ENCODE data around the gene CMYA5.

CMYA5 gene

DNA sequence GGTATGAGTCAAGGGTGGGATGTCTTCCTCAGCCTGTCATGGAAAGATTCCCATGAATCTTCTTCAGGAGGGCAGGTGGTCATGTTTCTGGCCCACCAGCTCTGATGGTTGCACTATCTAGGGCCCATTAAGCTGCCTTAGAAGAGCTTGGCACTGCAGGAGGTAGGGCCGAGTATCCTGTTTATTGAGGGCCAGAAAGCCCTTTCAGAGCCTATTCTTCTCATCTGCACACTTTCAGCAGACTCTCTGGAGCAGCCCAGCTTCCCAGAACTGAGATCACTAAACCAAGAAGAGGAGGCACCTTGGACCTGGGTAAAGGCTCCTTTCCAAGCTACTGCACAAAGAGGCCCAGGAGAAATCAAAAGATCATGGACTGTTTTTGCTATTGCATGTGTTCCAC, 154.9 kb downstream of the CMYA5 start:
- no peaks in the 10 kb centered on the region for H4K20me1 ChIP-seq (ENCODE audit: insufficient read depth, low read length)
- no peak overlapping the region for H3K27ac ChIP-seq (ENCODE audit: low read length)
- H3K9ac ChIP-seq (ENCODE audit: low read length): no peak overlapping the region
- no peaks in the 10 kb centered on the region for H3K36me3 ChIP-seq (replicated peaks; ENCODE audit: insufficient read depth, low read length)
- H3K9me3 ChIP-seq (replicated peaks; ENCODE audit: insufficient read depth, low read length): no peaks in the 10 kb centered on the region
- H3K27me3 ChIP-seq (replicated peaks; ENCODE audit: insufficient read depth, low read length): no peaks in the 10 kb centered on the region
- H3K4me3 ChIP-seq (ENCODE audit: low read length): no peak overlapping the region
- H3K4me2 ChIP-seq (ENCODE audit: low read depth, low read length): no peak overlapping the region
- H3K9me2 ChIP-seq (replicated peaks; ENCODE audit: insufficient read depth, low read length): 0 out of 2 replicates have a peak, but pooled peaks cover 2% of the 10 kb centered on the region
- no peaks in the 10 kb centered on the region for H3F3A ChIP-seq (ENCODE audit: insufficient read depth, low read length)
- no peaks in the 10 kb centered on the region for H3K79me2 ChIP-seq (ENCODE audit: low read length)
- H3K4me1 ChIP-seq (ENCODE audit: low read length): no peaks in the 10 kb centered on the region
- TF ChIP-seq EZH2 (optimal IDR thresholded peaks at IDR 0.05; ENCODE audit: low read depth, low read length) (no peak), EZH2phosphoT487 (IDR thresholded peaks at IDR 0.05; ENCODE audit: low read length) (no peak)
- TF ChIP-seq, protein P1, sequence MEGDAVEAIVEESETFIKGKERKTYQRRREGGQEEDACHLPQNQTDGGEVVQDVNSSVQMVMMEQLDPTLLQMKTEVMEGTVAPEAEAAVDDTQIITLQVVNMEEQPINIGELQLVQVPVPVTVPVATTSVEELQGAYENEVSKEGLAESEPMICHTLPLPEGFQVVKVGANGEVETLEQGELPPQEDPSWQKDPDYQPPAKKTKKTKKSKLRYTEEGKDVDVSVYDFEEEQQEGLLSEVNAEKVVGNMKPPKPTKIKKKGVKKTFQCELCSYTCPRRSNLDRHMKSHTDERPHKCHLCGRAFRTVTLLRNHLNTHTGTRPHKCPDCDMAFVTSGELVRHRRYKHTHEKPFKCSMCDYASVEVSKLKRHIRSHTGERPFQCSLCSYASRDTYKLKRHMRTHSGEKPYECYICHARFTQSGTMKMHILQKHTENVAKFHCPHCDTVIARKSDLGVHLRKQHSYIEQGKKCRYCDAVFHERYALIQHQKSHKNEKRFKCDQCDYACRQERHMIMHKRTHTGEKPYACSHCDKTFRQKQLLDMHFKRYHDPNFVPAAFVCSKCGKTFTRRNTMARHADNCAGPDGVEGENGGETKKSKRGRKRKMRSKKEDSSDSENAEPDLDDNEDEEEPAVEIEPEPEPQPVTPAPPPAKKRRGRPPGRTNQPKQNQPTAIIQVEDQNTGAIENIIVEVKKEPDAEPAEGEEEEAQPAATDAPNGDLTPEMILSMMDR (IDR thresholded peaks at IDR 0.05; ENCODE audit: low read length): no peak
- H2AFZ ChIP-seq (ENCODE audit: low read length): no peak overlapping the region
- no peak for DNase-seq

DNA sequence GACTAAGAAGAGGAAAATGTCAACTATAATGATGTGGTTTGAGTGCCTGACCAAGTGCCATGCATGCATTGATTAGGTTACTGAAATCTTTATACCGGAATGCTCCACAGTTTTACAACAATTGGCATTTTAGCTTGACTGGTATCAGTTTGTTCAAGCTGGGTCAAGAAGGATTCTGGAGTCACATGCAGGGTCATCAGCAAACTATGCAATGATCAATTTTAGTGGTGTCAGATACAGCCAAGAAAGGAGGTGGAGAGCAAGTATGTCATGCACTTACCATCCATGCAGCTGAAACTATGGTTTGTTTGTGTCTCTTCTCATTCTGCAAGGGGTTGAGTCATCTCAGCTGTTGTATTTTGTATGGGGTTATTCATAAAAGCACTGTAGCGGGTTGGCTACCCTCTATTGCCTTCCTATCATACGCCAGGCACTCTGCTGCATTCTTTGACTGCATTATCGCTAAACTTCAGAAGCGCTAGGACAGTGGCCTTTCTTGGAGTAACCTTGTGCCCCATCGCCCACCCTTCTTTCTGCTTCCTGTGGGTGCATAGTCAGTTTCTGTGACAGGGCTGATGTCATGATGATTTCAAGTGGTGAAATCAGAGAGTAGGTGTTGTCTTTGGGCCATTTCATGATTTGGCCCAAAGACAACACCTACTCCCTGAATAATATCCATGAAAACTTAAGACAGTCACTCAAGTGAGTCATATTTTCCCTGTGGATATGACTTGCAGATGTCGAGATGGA, 156.0 kb downstream of the CMYA5 start:
- Histone ChIP-seq H3K79me2 (ENCODE audit: low read length) (no peaks in the 10 kb centered on the region), H3K9me3 (replicated peaks; ENCODE audit: insufficient read depth, low read length) (no peaks in the 10 kb centered on the region), H2AFZ (ENCODE audit: low read length) (no peak overlapping the region), H3K4me1 (ENCODE audit: low read length) (no peaks in the 10 kb centered on the region), H3K9me2 (replicated peaks; ENCODE audit: insufficient read depth, low read length) (0 out of 2 replicates have a peak, but pooled peaks cover 2% of the 10 kb centered on the region), H3K9ac (ENCODE audit: low read length) (no peak overlapping the region), H4K20me1 (ENCODE audit: insufficient read depth, low read length) (no peaks in the 10 kb centered on the region), H3F3A (ENCODE audit: insufficient read depth, low read length) (no peaks in the 10 kb centered on the region), H3K27ac (ENCODE audit: low read length) (no peak overlapping the region), H3K4me2 (ENCODE audit: low read depth, low read length) (no peak overlapping the region), H3K4me3 (ENCODE audit: low read length) (no peak overlapping the region), H3K36me3 (replicated peaks; ENCODE audit: insufficient read depth, low read length) (no peaks in the 10 kb centered on the region), H3K27me3 (replicated peaks; ENCODE audit: insufficient read depth, low read length) (no peaks in the 10 kb centered on the region)
- TF ChIP-seq EZH2 (optimal IDR thresholded peaks at IDR 0.05; ENCODE audit: low read depth, low read length) (no peak), EZH2phosphoT487 (IDR thresholded peaks at IDR 0.05; ENCODE audit: low read length) (no peak)
- TF ChIP-seq, protein P1 (IDR thresholded peaks at IDR 0.05; ENCODE audit: low read length): no peak
- no peak for DNase-seq

DNA sequence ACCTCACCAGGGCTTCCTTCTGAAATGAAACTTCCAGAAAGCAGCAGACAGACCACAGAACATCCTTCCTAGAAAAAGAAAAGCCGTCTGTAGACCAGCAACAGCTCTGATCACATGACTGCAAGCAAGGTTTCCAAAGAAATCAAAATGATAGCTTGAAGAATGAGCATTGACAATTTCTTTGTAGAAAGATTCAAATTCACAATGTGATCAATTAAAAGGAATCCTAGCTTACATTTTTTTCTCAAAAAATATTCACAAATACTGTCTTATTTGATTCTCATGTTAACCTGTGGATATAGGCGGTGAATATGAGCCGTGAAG, 156.5 kb downstream of the CMYA5 start:
- Histone ChIP-seq H3F3A (ENCODE audit: insufficient read depth, low read length) (no peaks in the 10 kb centered on the region), H3K79me2 (ENCODE audit: low read length) (no peaks in the 10 kb centered on the region), H3K4me1 (ENCODE audit: low read length) (no peaks in the 10 kb centered on the region), H3K36me3 (replicated peaks; ENCODE audit: insufficient read depth, low read length) (no peaks in the 10 kb centered on the region), H2AFZ (ENCODE audit: low read length) (no peak overlapping the region), H3K9me2 (replicated peaks; ENCODE audit: insufficient read depth, low read length) (0 out of 2 replicates have a peak, but pooled peaks cover 2% of the 10 kb centered on the region), H3K9me3 (replicated peaks; ENCODE audit: insufficient read depth, low read length) (no peaks in the 10 kb centered on the region), H4K20me1 (ENCODE audit: insufficient read depth, low read length) (no peaks in the 10 kb centered on the region), H3K27me3 (replicated peaks; ENCODE audit: insufficient read depth, low read length) (no peaks in the 10 kb centered on the region), H3K27ac (ENCODE audit: low read length) (no peak overlapping the region), H3K9ac (ENCODE audit: low read length) (no peak overlapping the region), H3K4me3 (ENCODE audit: low read length) (no peak overlapping the region), H3K4me2 (ENCODE audit: low read depth, low read length) (no peak overlapping the region)
- TF ChIP-seq EZH2 (optimal IDR thresholded peaks at IDR 0.05; ENCODE audit: low read depth, low read length) (no peak), EZH2phosphoT487 (IDR thresholded peaks at IDR 0.05; ENCODE audit: low read length) (no peak)
- TF ChIP-seq, protein P1 (IDR thresholded peaks at IDR 0.05; ENCODE audit: low read length): no peak
- no peak for DNase-seq

Measured in MM.1S (cell line).